GM19328 (cell line): ENCODE data around the gene KIF26A.
"Not testable (repeated sequence)": the region's sequence is repeated elsewhere in the genome, so short reads cannot be mapped to it uniquely, and the experiment has no call there.

Experiments used
- ATAC-seq: cut with Tn5 transposase; IDR thresholded peaks from one replicate; pipeline ENCODE4 v1.9.1; 2021; ENCODE audit warnings: mild to moderate bottlenecking, moderate library complexity; ENCODE audit not compliant: unreplicated experiment

KIF26A gene

GRCh38 chr14:104142946-104143470 lies 4.6 kb downstream of the KIF26A start:
- ATAC-seq: no peak

GRCh38 chr14:104143521-104144452 lies 5.4 kb downstream of the KIF26A start:
- ATAC-seq: no peak

GRCh38 chr14:104144453-104144790 lies 6.0 kb downstream of the KIF26A start:
- ATAC-seq: no peak

GRCh38 chr14:104144911-104145825 lies 6.8 kb downstream of the KIF26A start:
- no peak for ATAC-seq

- ATAC-seq: no peak
Observed at GRCh38 chr14:104145826-104146601, 7.6 kb downstream of the KIF26A start.

- ATAC-seq: no peak
Observed at GRCh38 chr14:104146651-104147345, 8.4 kb downstream of the KIF26A start.

- no peak for ATAC-seq
Observed at GRCh38 chr14:104147346-104148125, 9.1 kb downstream of the KIF26A start.

- ATAC-seq: no peak
Observed at GRCh38 chr14:104148433-104149277, 10.3 kb downstream of the KIF26A start.

- no peak for ATAC-seq
Observed at GRCh38 chr14:104149278-104149595, 10.8 kb downstream of the KIF26A start.

GRCh38 chr14:104149617-104150135 lies 11.3 kb downstream of the KIF26A start:
- no peak for ATAC-seq

- ATAC-seq: no peak
Observed at GRCh38 chr14:104150136-104151025, 12.0 kb downstream of the KIF26A start.

GRCh38 chr14:104151026-104151381 lies 12.6 kb downstream of the KIF26A start:
- ATAC-seq: no peak

- ATAC-seq: no peak
Observed at GRCh38 chr14:104151566-104152245, 13.3 kb downstream of the KIF26A start.

GRCh38 chr14:104152246-104152575 lies 13.8 kb downstream of the KIF26A start:
- ATAC-seq: no peak

GRCh38 chr14:104152686-104153393 lies 14.5 kb downstream of the KIF26A start:
- ATAC-seq: no peak

- ATAC-seq: not testable (repeated sequence)
Observed at GRCh38 chr14:104153394-104153755, 15.0 kb downstream of the KIF26A start.
